HG03280 (cell line): ENCODE measurements around the gene CACNG3.
"Not testable (repeated sequence)": the region's sequence is repeated elsewhere in the genome, so short reads cannot be mapped to it uniquely, and the experiment has no call there.

Experiments
- ATAC-seq: cut with Tn5 transposase; IDR thresholded peaks from one replicate; pipeline ENCODE4 v1.9.1; 2021; ENCODE audit warnings: mild to moderate bottlenecking, moderate library complexity; ENCODE audit not compliant: unreplicated experiment

Gene CACNG3

DNA sequence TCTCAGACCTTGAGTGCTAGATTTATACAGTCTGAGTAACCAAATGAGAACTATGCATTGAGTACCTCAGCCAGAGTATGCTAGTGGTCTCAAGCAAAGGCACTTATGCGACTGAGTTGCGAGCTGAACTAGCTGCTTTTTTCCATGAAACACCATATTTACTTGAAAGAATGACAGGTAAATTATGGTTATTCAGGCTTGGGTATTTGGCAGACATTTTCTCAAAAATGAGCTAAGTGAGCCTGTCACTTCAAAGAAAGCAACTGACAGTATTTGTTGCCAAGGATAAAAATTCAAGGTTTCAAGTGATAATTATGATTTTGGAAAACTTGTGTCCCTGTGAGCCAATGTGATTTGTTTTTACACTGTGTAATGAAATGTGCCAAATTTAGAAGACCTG is 19.3 kb downstream of the CACNG3 start:
- ATAC-seq: no peak

DNA sequence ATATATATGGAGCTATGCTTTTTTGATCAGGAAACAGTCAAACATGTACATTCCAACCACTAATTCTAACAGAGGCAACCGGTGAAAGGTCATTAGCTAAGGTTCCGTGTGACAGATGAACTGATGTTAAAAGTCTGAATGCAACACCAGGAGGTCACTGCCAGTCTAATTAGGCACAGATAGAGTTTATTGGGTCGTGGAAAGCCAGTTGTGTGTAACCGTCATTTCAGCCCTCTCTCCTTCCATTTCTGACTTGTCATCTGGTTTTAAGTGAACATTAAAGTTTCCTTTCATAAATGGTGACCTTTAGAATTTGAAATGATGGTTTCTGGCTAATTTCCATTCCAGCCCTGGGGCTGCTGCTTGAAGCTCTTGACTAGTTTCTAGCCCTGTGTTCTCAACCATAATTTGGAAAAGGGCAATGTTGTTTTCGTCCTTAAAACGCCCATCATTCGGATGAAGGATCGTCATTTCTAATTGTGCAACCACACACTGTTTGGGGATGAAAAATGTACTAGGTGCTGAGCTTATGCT is 23.9 kb downstream of the CACNG3 start:
- no peak for ATAC-seq

- no peak for ATAC-seq
Measured at GRCh38 chr16:24281466-24281865, 25.3 kb downstream of the CACNG3 start.

DNA sequence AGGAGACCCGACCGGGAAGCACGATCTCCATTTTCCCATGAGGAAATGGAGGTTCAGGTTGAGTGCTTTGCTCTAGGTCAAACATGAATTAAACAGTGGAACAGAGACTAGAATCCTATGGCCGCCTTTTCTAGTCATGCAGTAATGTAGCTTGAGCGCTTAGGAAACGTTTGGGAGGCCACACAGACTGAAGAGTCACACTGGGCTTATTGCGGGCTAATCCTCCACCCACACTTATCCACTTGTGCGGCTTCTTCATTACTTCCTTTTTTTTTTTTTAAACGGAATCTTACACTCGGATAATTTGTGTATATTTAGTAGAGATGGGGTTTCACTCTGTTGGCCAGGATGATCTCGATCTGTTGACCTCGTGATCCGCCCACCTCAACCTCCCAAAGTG is 26.0 kb downstream of the CACNG3 start:
- ATAC-seq: no peak

DNA sequence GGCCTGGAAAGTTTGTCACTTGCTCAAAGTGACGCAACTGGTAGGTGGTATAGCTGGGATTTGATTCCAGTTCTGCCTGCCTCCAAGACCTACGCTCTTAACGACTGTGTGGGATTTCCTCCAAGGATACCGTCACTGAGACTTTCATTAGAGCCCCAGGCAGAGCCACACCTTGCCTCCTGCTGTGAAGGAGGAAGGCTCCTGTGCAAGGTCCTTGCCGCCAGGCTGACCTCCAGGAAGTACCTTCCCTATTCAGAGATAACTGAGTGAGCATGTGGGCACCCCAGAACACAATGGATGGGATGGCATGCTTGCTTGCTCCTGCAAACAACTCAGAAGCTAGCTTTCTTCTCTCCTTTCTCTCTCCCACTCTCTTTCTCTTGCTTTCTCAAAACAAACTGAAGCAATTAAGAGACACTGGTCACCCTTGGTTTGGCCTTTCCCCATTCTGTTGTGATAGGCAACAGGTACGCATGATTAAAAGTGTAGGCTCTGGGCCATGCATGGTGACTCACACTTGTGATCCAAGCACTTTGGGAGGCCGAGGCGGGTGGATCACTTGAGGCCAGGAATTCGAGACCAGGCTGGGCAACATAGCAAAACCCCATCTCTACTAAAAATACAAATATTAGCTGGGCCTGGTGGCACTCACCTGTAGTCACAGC is 30.7 kb downstream of the CACNG3 start:
- ATAC-seq: no peak

- no peak for ATAC-seq
Measured at GRCh38 chr16:24288516-24288915, 32.4 kb downstream of the CACNG3 start.

GRCh38 chr16:24289166-24289700 is 33.1 kb downstream of the CACNG3 start:
- ATAC-seq: no peak

DNA sequence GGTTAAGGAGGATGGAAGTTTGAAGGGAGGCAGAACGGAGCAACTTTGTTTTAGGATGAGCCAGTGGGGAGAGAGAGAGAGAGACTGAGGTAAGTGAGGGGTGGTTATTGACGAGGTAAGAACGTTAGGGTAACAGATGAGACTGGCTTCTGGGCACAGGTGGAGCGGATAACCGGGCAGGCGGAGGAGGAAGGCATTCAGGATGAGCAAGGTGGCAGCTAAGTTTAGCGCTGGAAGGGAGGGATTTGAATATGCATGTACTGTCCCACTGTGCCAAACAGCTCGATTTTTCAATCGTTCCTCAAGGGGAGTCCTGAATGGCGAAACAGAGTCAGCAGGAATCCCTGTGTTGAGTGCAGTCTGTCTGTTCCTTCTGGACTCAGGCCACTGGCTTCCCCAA is 35.8 kb downstream of the CACNG3 start:
- ATAC-seq: no peak

GRCh38 chr16:24294131-24294530 is 38.0 kb downstream of the CACNG3 start:
- no peak for ATAC-seq

DNA sequence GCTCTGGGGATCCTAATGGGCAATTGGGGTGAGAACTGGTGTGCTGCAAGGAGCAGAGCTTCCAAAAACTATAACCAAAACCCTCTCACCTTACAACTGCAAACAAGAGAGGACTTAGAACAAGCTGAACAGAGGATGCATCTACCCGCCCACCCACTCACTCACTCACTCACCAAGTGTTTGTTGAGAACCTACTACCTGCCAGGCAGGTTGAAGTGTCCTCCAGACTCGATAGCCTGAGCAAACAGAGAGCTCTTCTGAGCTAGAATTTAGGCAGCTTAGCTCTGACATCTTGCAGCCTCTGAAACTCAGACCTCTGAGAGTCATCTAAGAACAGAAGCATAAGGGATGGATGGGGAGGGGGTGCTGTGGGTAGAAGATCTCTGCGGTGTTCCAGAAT is 41.2 kb downstream of the CACNG3 start:
- ATAC-seq: no peak

- no peak for ATAC-seq
Measured at GRCh38 chr16:24298548-24299167, 42.5 kb downstream of the CACNG3 start.

- ATAC-seq: not testable (repeated sequence)
Measured at GRCh38 chr16:24300750-24301149, 44.6 kb downstream of the CACNG3 start.

GRCh38 chr16:24302636-24303035 is 46.5 kb downstream of the CACNG3 start:
- no peak for ATAC-seq

GRCh38 chr16:24308200-24308599 is 52.1 kb downstream of the CACNG3 start:
- ATAC-seq: no peak

DNA sequence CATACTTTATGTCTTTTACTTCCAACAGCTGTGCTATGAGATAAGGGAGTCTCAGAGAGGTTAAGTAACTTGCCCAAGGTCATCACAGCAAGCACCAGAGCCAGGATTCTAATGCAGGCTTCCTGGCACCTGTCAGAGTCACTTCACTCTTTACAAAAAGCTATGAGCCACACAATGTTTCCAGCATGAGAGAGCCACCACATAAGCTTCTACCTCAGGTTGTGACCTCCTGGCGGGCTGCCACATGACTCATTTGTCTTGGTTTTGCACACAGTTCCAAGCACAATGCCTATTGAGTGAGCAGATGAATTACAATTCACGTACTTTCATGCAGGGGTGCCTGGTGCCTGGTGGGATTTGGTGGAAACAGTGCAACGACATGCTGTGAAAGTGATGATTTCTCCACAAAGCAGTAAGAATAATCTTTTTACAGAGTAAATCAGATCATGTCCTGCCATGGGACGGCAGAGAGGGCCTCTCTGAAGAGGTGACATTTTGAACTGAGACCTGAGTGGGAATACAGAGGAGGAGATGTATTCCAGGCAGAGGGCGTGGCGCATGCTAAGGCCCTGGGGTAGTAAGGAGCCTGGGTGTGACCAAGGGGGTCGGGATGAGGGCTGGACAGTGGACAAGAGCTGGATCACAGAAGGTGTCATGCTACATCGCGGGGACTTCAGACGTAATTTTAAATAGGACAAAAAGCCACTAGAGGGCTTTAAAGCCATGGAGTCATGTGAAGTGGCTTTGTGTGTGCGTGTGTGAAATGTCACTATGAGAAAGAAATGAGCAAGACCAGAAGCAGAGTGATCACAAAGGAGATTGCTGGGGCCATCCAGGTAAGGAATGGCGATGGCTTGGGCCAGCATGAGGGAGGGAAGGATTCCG is 53.4 kb downstream of the CACNG3 start:
- ATAC-seq: no peak

DNA sequence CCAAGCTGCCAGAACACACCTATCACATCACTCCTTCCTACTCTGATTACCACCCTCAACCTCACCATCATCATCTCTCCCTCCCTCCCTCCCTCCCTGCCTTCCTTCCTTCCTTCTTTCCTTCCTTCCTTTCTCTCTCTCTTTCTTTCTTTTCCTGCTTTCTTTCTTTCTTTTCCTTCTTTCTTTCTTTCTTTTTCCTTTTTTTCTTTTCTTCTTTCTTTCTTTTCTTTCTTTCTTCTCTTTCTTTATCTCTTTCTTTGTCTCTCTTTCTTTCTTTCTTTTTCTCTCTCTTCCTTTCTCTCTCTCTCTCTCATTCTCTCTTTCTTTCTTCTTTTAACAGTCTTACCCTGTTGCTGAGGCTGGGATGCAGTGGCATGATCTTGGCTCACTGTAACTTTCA is 59.2 kb downstream of the CACNG3 start:
- ATAC-seq: no peak

DNA sequence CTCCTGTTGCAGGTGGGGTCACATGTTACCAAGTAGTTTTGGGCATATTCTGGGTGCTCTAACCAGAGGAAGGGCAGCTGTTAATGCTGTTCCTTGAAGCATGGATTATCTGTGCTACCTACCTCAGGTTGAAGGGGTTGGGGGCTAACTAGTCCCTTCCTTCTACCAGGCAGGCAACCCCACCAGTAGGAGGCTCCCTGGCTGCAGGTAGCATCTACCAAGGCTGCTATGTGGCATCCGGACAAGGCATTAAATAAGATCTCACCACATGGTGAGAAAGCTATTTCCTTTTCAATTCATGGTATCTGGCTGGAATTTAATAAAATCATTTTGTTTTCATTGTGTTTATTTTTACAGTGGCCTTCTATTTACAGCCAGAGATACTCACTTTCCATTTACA is 62.5 kb downstream of the CACNG3 start:
- no peak for ATAC-seq

GRCh38 chr16:24319126-24319814 is 63.1 kb downstream of the CACNG3 start:
- ATAC-seq: no peak

DNA sequence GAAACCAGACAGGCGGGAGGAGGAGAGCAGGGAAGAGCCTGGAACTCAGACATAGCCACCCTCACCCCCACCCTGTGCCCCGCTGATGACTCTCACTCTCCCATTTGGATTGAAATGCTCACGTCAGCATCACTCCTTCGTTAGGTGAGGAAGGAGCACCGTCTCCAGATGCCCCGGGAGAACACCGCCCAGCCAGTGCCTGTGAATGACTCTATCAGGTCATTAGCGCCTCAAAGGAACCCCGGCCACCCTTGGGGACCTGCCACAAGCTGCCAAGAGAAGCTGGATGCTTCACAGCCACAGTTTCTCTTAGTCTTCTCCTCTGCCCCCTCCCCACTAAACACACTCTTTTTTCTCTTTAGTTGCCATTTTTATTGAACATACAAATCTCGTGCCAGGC is 66.0 kb downstream of the CACNG3 start:
- ATAC-seq: no peak

DNA sequence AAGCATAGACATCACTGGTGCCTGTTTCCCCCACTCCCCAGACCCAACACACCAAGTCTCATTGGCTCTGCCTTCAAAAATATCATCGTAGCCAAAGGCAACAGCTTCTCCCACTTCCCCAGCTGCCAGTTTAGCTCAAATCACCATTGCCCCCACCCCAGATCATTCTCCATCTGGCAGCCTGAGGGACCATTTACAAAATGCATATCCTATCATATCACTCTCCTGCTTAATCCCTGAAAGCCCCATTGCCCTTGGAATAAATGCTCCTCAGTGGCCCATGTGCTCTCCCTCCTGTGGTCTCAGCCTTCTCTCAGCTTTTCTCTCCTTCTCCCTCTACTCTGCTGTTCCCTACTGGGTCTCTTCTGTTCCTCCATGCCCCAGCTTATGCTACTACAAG is 68.3 kb downstream of the CACNG3 start:
- no peak for ATAC-seq
